KBM-7 (cell line): ENCODE measurements around the gene SPAG4.
A peak's percentile ranks its signal among the peaks of the same experiment; 100 is the strongest.

Experiments used
- DNase-seq: peaks from one replicate; pipeline ENCODE4 v3.0.0-alpha.2; 2015
- in situ Hi-C: fragments of 300-500 bp; cut with MboI; formaldehyde crosslinking; loops from 2 replicates; pipeline ENCODE4 v1.14.3; 2020; ENCODE audit warnings: low sequenced_read_pairs, low pct_unique_long_range_greater_than_20kb, mixed read lengths

SPAG4 gene

DNA sequence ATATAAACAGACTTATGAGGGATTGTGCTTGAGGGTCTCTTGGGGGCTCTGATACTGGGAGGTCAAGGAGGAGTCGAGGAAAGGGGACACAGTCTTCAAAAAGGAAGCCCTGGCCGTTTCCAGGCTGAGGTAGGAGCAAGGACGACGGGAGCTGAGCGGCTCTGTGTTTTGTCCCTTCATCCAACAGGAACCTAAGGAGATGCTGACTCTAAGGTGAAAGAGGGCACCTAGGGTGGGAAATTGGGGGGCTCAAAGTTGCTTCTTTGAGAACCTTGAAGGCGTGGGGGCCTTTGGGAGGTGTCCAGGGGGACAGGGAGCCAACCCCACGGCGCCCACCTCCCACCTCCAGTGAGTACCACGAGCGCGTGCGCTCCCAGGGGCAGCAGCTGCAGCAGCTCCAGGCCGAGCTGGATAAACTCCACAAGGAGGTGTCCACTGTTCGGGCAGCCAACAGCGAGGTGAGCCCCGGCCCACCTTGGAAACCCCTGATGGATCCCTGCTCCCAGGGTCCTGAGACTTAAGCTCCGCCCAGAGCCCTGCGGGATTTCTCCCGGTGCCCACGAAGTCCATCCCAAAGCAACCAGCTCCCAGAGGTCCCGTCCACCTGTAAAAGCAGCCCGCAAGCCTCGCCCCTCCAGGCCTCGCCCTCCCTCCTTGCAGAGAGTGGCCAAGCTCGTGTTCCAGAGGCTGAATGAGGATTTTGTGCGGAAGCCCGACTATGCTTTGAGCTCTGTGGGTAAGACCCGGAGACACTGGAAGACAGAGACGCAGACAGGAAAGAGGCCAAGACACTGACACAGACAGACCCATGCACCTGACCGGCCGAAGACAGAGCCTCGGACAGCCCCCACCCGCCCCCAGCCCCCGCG lies 2.9 kb downstream of the SPAG4 start:
- in situ Hi-C loops, result no loop called here
- DNase-seq, result no peak

DNA sequence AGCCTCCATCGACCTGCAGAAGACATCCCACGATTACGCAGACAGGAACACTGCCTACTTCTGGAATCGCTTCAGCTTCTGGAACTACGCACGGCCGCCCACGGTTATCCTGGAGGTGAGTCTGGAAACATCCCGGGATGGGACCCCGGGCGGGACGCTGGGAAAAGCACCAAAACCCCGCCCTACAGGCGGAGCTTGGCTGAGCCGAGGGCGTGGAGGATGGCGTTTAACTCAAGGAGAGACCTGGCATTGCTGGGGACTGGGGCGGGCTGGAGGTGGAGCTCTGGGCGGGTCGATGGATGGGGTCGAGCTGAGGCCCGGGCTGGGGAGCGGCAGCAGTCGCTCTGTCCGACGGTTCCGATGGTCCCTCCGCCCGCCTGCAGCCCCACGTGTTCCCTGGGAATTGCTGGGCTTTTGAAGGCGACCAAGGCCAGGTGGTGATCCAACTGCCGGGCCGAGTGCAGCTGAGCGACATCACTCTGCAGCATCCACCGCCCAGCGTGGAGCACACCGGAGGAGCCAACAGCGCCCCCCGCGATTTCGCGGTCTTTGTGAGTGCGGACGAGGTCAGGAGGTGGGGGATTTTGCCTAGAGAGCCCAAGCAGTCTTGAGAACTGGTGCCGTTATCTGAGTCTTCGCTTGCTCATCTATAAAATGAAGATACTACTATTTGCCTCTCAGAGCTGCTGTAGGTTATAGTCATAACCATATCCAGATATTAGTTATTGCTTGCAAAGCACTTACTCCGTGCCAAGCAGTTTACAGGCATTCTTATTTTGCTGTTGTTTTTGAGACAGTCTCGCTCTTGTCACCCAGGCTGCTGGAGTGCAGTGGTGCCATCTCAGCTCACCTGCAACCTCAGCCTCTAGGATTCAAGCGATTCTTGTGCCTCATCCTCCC lies 3.8 kb downstream of the SPAG4 start:
- DNase-seq, result peak; percentile 87
- in situ Hi-C loops, result no loop called here

DNA sequence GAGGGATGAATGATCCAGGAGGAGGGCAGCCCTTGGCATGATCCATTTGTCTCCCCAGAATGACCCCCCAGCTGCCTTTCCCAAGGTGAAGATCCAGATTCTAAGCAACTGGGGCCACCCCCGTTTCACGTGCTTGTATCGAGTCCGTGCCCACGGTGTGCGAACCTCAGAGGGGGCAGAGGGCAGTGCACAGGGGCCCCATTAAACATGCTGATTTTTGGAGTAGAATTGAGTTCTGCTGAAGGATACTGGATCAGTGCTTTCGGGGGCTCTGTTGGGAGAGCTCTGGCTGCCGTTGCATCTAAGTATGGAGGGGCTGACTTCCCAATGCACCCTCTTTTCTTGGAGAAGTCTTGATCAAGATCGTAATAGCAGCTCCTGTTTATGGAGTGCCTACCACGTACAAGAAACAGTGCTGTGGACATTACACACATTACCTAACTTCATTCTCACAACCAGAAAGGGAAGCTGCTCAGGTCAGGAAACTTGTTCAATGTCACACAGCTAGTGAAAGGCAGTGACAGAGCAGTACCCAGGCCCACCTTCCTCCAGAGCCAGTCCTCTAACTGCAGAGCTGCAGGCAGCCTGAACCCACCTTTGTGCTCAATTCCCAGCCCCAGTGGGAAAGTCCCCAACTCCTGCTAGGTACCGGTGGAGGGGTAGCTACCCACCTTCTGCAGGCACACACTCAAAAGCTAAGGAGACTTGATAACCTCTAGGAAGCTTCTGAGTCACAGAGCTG lies 5.4 kb downstream of the SPAG4 start:
- in situ Hi-C loops, result no loop called here
- DNase-seq, result no peak

DNA sequence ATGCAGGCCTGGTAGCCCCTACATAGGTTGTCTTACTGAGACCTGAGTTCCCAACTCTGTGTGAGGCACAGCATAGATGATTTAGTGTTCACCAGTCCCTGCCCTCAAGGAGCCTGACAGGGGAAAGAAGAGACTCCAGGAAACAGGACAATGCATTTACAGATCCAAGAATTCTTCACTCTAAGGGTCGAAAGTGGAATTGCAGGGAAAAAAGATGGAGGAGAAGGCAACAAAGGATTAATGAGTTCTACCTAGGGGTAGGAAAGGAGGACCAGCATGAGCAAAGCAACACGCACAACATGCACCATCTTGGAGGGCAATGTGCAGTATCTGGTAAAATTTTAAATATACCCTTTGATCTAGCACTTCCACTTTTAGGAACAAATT lies 5.9 kb downstream of the SPAG4 start:
- no peak for DNase-seq
- in situ Hi-C loops, result no loop called here

DNA sequence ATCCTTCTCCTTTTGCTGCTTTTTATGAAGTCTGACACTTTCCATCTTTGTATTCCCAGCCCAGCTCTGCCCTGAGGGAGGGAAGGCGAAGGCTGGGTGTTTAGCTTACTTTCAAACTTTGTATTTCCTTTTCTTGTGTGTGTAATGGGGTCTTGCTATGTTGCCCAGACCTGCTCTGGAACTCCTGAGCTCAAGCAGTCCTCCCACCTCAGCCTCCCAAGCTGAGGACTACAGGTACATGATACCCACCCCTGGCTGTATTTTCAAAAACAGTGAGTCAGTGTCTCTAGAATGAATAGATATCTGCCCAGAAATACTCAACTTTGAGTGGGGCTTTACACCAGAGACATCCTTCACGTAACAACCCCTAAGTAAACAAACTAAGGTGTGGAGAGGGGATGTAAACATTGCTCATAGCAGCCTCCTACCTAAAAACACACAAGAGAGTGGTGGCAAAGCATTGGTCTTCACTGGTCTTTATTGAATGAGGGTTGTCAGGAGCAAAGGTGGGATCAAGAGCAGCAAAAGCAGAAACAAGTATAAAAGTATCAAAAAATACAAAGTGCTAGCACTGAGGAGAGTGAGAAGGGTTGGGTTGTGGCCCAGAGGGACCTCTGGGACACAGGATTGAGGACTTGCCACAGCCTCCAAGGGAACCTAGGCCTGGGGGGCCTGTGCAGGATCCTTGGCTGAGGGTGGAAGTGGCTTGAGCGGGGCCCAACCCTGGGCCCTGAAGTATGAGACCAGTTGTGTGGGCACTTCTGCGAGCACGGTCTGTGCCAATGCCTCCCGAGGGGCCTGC lies 10.2 kb downstream of the SPAG4 start:
- DNase-seq, result no peak

DNA sequence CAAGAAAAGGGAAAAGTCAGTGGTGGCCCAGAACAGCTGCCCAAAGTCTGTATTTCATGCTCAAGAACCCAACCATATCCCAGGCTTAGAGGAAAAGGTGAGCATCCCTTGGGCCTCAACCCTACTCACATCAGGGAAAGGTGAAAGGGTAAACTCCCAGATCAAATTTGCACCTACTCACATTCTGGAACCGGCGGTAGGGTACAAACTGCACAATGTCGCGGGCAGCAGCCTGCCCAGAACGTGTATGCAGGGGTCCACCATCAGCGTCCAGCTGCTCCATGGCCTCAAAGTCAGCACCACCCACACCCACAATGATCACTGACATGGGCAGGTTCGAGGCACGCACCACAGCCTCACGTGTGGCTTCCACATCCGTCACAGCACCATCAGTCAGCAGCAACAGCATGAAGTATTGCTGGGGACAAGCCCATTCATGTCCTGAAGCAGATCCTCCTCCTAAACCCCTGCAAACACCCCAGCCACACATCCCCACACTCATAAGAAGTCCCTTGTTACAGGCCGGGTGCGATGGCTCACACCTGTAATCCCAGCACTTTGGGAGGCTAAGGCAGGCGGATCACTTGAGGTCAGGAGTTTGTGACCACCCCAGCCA lies 10.9 kb downstream of the SPAG4 start:
- in situ Hi-C loops, result no loop called here
- no peak for DNase-seq

More for the DNA sequence above, 10.2 kb downstream of the SPAG4 start:
- in situ Hi-C loops, result no loop called here

DNA sequence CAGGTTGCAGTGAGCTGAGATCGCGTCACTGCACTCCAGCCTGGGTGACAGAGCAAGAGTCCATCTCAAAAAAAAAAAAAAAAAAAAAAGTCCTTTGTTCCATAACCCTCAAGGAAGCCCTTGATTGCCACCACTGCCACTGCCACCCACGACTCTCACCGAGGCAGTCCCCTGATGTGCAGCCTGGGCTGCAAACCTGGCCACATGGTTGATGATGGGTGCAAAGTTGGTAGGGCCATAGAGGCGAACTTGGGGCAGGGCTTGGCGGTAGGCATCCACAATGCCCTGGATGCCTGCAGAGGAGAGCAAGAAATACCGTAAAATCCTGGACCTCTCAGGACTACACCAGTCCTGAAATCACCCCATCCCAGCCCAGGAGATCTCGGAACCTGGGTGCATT lies 11.5 kb downstream of the SPAG4 start:
- in situ Hi-C loops, result no loop called here

DNA sequence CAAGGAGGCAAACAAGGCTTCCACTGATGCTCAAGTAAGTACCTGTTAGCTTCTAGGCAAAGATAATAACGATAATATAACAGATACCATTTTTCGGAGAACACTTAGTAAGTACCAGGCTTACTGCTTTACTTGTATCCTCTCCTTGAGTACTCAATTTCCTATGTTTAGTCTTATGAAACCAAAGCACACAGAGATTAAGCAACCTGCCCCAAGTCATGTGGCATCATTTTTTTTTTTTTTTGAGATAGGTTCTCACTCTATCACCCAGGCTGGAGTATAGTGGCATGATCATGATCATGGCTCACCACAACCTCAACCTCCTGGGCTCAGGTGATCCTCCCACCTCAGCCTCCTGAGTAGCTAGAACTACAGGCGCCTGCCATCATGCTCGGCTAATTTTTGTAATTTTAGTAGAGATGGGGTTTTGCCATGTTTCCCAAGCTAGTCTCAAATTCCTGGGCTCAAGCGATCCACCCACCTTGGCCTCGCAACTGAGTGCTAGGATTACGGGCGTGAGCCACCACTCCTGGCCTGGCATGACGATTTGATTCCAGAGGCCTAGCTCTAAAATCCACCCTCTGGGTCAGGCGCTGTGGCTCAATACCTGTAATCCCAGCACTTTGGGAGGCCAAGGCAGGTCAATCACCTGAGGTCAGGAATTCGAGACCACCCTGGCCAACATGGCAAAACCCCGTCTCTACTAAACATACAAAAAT lies 14.0 kb downstream of the SPAG4 start:
- DNase-seq, result no peak
- in situ Hi-C loops, result no loop called here

More for the DNA sequence above, 11.5 kb downstream of the SPAG4 start:
- no peak for DNase-seq

DNA sequence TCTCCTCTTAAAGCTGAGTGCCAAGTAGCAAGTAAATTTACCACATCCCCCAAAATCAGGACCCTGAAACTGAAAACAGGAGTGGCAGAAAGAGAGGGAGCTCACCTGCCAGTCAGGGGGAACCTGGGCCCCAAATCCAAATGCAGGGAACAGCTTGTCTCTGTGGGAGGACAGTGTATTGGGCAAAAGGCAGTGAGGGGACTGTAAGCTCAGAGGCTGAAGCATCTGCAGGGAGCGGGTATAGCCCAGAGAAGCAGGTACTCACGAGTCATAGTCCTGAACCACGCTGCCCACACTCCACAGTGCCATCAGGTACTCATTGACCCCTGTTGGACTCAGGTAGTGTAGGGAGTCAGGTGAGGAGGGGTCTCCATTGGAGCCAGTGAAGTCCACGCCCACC lies 15.0 kb downstream of the SPAG4 start:
- in situ Hi-C loops, result no loop called here
- DNase-seq, result no peak

DNA sequence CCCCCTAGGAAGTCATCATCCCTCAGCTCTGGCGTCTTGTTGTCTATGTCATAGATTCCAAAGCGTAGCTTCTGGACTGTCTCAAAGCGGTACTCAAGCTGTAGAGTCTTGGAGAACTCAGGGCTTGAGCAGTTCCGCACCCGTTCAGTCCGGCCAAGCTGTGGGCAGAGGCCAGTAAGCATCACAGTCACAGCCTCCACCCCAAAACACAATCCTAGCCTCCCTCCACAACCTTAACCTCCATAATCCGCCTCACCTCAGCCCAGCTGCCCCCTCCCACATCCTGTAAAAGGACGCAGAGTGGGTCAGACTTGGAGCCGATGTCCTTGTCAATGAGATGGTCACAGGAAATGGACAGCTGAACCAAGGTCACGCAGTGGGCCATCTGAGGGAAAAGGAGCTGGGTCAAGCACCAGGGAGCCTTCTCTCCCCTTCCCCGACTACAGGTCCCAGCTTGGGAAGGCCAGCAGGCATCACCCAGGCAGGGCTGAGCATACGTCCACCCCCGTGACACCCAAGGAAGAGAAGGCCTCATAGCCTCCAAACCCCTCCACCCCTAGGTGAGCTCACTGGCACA lies 17.0 kb downstream of the SPAG4 start:
- in situ Hi-C loops, result no loop called here
- no peak for DNase-seq

DNA sequence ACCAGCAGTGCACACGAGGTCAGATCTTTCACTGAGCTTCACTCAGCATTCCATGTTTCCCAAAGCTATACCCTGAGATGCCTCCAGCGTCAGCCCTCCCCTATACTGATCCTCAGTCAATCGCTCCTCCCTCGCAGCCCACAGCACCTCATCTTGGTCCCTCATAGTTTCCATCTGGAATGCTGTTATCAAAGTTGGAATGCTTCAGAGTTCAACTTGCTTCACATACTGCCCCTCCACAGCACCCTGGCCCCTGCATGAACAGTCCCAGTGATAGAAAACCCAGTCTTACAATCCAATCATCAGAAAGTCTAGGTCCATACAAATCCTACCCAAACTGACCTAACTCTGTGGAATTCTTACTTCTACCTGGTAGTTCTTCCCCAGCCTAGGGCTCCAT lies 20.0 kb downstream of the SPAG4 start:
- DNase-seq, result no peak
- in situ Hi-C loops, result no loop called here

DNA sequence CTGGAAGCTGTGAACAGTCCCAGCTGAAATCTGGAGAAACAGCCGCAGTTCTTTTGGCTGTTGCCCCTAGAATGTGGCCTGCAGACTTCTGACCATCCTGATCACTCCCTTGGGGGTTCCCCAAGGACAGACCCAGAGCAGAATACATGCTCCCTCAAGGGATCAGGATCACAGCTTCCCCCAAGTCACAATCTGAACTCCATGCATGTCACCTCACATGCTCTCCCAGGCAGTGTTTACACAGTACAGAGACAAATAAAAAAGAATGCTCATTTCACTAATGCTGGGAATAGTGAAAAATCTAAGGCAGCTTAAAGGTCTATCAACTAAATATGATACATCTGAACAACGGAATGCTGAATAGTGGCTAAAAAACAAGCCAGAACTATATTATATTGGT lies 20.5 kb downstream of the SPAG4 start:
- DNase-seq, result no peak
- in situ Hi-C loops, result no loop called here

DNA sequence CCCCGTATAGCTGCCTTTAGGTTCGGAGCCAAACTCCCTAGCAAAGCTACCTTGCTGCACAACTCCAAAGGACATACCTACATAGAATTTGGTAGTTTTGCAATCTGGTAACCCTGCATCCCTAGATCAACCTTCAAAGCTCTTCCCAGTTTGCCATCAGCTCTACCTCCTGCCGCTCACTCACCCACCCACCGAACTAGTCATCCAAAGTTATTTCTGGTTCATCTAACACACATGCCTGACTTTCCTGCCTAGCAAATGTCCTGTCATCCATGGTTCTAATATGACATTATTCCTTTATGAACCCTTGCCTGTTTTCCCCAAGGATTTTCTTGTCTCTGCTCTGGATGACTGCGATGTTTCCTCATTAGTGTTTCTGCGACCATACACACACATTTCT lies 21.6 kb downstream of the SPAG4 start:
- no peak for DNase-seq
- in situ Hi-C loops, result no loop called here

DNA sequence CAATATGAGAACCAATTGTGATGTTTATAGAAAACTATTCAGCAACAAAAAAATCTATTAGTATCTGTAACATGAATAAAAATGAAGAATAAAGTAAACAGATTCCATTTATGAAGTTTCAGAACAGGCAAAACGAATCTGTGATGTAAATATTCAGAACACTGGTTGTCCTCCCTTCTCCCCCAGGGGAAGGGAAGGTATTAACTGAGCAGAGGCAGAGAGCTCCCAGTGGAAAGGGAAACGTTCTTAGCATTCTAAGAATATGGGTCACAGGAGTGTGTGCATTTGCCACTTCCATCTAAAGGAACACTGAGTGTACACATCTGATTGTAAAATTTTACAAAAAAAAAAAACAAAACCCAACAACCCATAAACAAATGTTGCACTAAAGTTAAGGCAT lies 23.1 kb downstream of the SPAG4 start:
- in situ Hi-C loops, result no loop called here
- no peak for DNase-seq

DNA sequence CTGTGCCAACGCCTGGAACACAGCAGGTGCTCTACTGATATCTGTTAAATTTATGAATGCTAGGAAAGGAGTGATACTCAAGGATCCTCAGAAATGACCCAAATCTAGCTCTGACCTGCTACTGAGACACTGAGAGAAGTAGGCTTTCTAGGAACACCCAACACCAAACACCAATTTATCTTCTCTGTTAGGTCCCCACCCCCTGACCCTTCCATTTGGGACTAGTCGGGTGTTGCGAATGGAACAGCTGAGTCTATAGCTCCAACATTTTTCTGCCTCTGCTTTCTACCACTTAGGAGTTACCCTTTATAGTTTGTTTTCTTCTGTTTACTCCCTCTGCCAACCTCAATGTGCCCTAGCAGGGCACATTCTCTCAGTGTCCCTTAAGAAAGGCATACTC lies 25.1 kb downstream of the SPAG4 start:
- DNase-seq, result no peak
- in situ Hi-C loops, result no loop called here

DNA sequence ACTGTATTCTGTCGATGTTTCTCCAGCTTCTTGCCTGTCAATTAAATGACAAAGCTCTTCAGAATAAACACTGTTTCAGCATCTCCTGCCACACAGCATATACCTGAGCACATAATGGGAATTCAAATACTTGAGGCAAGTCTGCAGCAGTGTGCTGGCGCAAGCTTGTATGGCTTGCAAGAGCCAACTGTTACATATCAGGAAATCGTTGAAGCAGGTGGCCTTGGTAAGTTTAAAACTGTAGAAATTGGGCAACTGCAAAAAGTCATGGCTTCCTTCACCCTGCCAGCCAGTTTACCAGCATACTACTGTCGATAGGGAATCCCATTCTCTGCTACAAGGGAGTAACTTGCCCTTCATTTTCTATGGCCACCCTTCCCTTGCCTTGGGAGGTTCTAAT lies 26.1 kb downstream of the SPAG4 start:
- no peak for DNase-seq
- in situ Hi-C loops, result no loop called here

DNA sequence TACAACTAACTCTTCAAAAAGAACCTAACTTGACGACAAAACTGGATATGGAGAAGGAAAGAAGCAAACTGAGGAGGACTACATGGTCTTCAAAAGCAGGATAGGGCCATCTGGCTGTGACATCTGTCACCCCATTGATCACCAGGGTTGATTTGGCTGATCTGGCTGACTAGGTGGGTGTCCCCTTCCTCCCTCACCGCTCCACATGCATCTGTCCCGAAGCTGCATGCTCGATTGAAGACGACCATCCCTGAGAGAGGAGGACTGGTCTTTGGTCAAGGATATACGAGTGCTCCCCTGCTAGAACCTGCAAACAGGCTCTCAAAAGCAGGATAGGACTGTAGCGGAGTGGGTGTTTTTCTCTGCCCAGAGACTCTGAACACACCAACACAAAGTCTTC lies 27.4 kb downstream of the SPAG4 start:
- DNase-seq, result no peak
- in situ Hi-C loops, result no loop called here

DNA sequence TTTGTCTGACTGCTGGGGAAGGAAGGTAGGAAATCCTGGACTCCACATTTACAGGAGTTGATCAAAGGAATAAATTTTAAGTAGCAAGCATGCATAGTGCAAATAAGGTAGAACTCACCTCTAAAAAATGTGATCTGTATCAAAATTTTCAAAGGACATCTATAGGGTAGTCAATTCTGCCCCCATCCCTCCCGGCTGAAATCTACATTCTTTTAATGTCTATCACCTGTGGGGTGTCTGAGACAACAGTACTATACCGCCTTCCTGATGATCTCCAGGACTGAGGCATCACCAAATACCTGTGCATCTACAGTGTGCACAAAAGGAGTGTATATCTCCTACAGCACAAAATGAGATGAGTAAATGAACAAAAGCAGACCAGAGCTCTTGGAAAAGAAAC lies 29.2 kb downstream of the SPAG4 start:
- in situ Hi-C loops, result no loop called here
- DNase-seq, result no peak
